Ovary (tissue), 3 donors: ENCODE results near the gene ADAM12.

Source experiments
- CTCF ChIP-seq, 3 donors: fragments of 450-650 bp in 2 of 3; fragments of 200-600 bp in 1 of 3; IDR thresholded peaks; one replicate each; pipeline versions ENCODE4 v1.5.1 to v1.8.0; 2016 to 2022; ENCODE audit warnings: antibody characterized with exemption in 3 of 3, mild to moderate bottlenecking in 1 of 3
- EP300 ChIP-seq: sonication (generic); formaldehyde crosslinking; IDR thresholded peaks from one replicate; pipeline ENCODE4 v1.6.1; 2017; ENCODE audit warnings: antibody characterized with exemption
- POLR2A ChIP-seq: fragments of 450-650 bp; IDR thresholded peaks from one replicate; pipeline ENCODE4 v1.6.1; 2017; ENCODE audit warnings: antibody characterized with exemption, mild to moderate bottlenecking, moderate library complexity
- donor health status: DM: no; HTN: no; CAD: no.

- no peak for TF ChIP-seq CTCF (IDR thresholded peaks at IDR 0.05)
- no peak for TF ChIP-seq EP300
- no peak for TF ChIP-seq POLR2A
Measured at GRCh38 chr10:126041117-126041516, 347.2 kb downstream of the ADAM12 start.
